Karpas-422 (cell line): ENCODE results near the gene DHDH. TPM values are rescaled to one million over a fixed set of nuclear protein-coding genes. Genes with fewer than 3 reads are reported as not detected.
"Not testable (repeated sequence)": the region's sequence is repeated elsewhere in the genome, so short reads cannot be mapped to it uniquely, and the experiment has no call there.

Experiments used
- DNase-seq: peaks from one replicate; pipeline ENCODE4 v3.0.0-alpha.2; 2015
- H2AFZ ChIP-seq: fragments of 200-600 bp; sonication (generic); 2 replicates; pipeline ENCODE4 v1.6.1; 2014; ENCODE audit warnings: antibody characterized with exemption, low read length, mixed read lengths
- H3K27ac ChIP-seq: fragments of 200-600 bp; sonication (generic); 2 replicates; pipeline ENCODE4 v1.5.1; 2014; ENCODE audit warnings: mild to moderate bottlenecking, low read length, moderate library complexity
- H3K27me3 ChIP-seq: fragments of 200-600 bp; sonication (generic); 2 replicates; pipeline ENCODE4 v1.6.1; 2014; ENCODE audit warnings: low read length, mixed read lengths
- H3K36me3 ChIP-seq: fragments of 200-600 bp; sonication (generic); 2 replicates; pipeline ENCODE4 v1.6.1; 2014; ENCODE audit warnings: low read length, mixed read lengths; ENCODE audit not compliant: insufficient read depth
- H3K4me1 ChIP-seq: fragments of 200-600 bp; sonication (generic); 2 replicates; pipeline ENCODE4 v1.6.1; 2014; ENCODE audit warnings: mild to moderate bottlenecking, low read length, mixed read lengths
- H3K4me2 ChIP-seq: fragments of 200-600 bp; sonication (generic); 2 replicates; pipeline ENCODE4 v1.6.1; 2014; ENCODE audit warnings: low read length, low read depth, mild to moderate bottlenecking; ENCODE audit not compliant: poor library complexity, severe bottlenecking
- H3K4me3 ChIP-seq: fragments of 200-600 bp; sonication (generic); 2 replicates; pipeline ENCODE4 v1.5.1; 2014; ENCODE audit warnings: mild to moderate bottlenecking, antibody characterized with exemption, low read length, mixed read lengths
- H3K79me2 ChIP-seq: fragments of 200-600 bp; sonication (generic); 2 replicates; pipeline ENCODE4 v1.6.1; 2014; ENCODE audit warnings: mild to moderate bottlenecking, low read length, mixed read lengths
- H3K9ac ChIP-seq: fragments of 200-600 bp; sonication (generic); 2 replicates; pipeline ENCODE4 v1.6.0; 2014; ENCODE audit warnings: low read length
- H3K9me2 ChIP-seq: fragments of 200-600 bp; sonication (generic), shearing (Covaris generic); replicated peaks from 2 replicates; pipeline ENCODE4 v1.6.0; 2014; ENCODE audit warnings: mild to moderate bottlenecking, low read length, moderate library complexity; ENCODE audit not compliant: insufficient read depth
- H3K9me3 ChIP-seq: fragments of 300-700, 200-600 bp; sonication (generic); 2 replicates; pipeline ENCODE4 v1.6.1; 2014; ENCODE audit warnings: low read length, mixed read lengths
- H4K20me1 ChIP-seq: fragments of 200-600 bp; sonication (generic); 2 replicates; pipeline ENCODE4 v1.6.1; 2014; ENCODE audit warnings: mild to moderate bottlenecking, antibody characterized with exemption, low read length, low read depth; ENCODE audit not compliant: insufficient read depth
- total RNA-seq: library from RNA; depleted of rRNA; stranded (reverse); fragments of >200 nt; shearing (Covaris generic); gene quantifications from 2 replicates; pipeline ENCODE4 v1.2.3, GENCODE V29; 2014; ENCODE audit warnings: low replicate concordance

DHDH gene
- total RNA-seq, 1 experiment from 2014 or later, result 3.3 TPM

- no peaks in the 10 kb centered on the region for H3K79me2 ChIP-seq
- H3K4me2 ChIP-seq, result no peak overlapping the region
- H3K27ac ChIP-seq, result no peak overlapping the region
- no peaks in the 10 kb centered on the region for H3K9me2 ChIP-seq
- H3K36me3 ChIP-seq, result no peaks in the 10 kb centered on the region
- no peaks in the 10 kb centered on the region for H3K9me3 ChIP-seq
- no peak for DNase-seq
- no peaks in the 10 kb centered on the region for H3K27me3 ChIP-seq
- H4K20me1 ChIP-seq, result no peaks in the 10 kb centered on the region
- H3K4me1 ChIP-seq, result peaks cover 9% of the 10 kb centered on the region
- no peak overlapping the region for H3K9ac ChIP-seq
- no peak overlapping the region for H3K4me3 ChIP-seq
- no peak overlapping the region for H2AFZ ChIP-seq
Observed at GRCh38 chr19:48920949-48921348, 12.6 kb upstream of the DHDH start.

- H3K9me2 ChIP-seq, result no peaks in the 10 kb centered on the region
- no peaks in the 10 kb centered on the region for H3K36me3 ChIP-seq
- H3K4me3 ChIP-seq, result no peak overlapping the region
- no peak overlapping the region for H3K9ac ChIP-seq
- no peaks in the 10 kb centered on the region for H3K27me3 ChIP-seq
- DNase-seq, result no peak
- no peak overlapping the region for H3K4me2 ChIP-seq
- H3K27ac ChIP-seq, result no peak overlapping the region
- H4K20me1 ChIP-seq, result no peaks in the 10 kb centered on the region
- H3K79me2 ChIP-seq, result no peaks in the 10 kb centered on the region
- H3K4me1 ChIP-seq, result peaks cover 9% of the 10 kb centered on the region
- no peak overlapping the region for H2AFZ ChIP-seq
- H3K9me3 ChIP-seq, result no peaks in the 10 kb centered on the region
Observed at GRCh38 chr19:48921721-48922500, 11.6 kb upstream of the DHDH start.

- no peaks in the 10 kb centered on the region for H3K27me3 ChIP-seq
- H3K79me2 ChIP-seq, result no peaks in the 10 kb centered on the region
- H3K9me3 ChIP-seq, result no peaks in the 10 kb centered on the region
- no peak overlapping the region for H3K4me3 ChIP-seq
- no peaks in the 10 kb centered on the region for H4K20me1 ChIP-seq
- H3K36me3 ChIP-seq, result no peaks in the 10 kb centered on the region
- no peaks in the 10 kb centered on the region for H3K9me2 ChIP-seq
- H3K4me2 ChIP-seq, result no peak overlapping the region
- no peak overlapping the region for H3K27ac ChIP-seq
- peaks cover 7% of the 10 kb centered on the region for H3K4me1 ChIP-seq
- H2AFZ ChIP-seq, result no peak overlapping the region
- no peak overlapping the region for H3K9ac ChIP-seq
- DNase-seq, result no peak
Observed at GRCh38 chr19:48922548-48923490, 10.7 kb upstream of the DHDH start.

- no peak for DNase-seq
- no peak overlapping the region for H3K4me2 ChIP-seq
- no peaks in the 10 kb centered on the region for H3K27me3 ChIP-seq
- H3K9me2 ChIP-seq, result no peaks in the 10 kb centered on the region
- no peaks in the 10 kb centered on the region for H4K20me1 ChIP-seq
- no peaks in the 10 kb centered on the region for H3K4me1 ChIP-seq
- H2AFZ ChIP-seq, result no peak overlapping the region
- H3K27ac ChIP-seq, result no peak overlapping the region
- H3K9me3 ChIP-seq, result no peaks in the 10 kb centered on the region
- H3K4me3 ChIP-seq, result no peak overlapping the region
- H3K9ac ChIP-seq, result no peak overlapping the region
- H3K36me3 ChIP-seq, result no peaks in the 10 kb centered on the region
- H3K79me2 ChIP-seq, result no peaks in the 10 kb centered on the region
Observed at GRCh38 chr19:48925240-48925843, 8.2 kb upstream of the DHDH start.

- H3K27me3 ChIP-seq, DNase-seq, H3K4me2 ChIP-seq, H3K4me3 ChIP-seq, H3K79me2 ChIP-seq, H3K27ac ChIP-seq, H3K9me2 ChIP-seq, H3K4me1 ChIP-seq, H2AFZ ChIP-seq, H3K36me3 ChIP-seq, H3K9me3 ChIP-seq, H3K9ac ChIP-seq, H4K20me1 ChIP-seq: not testable (repeated sequence)
Observed at GRCh38 chr19:48925890-48926289, 7.6 kb upstream of the DHDH start.

GRCh38 chr19:48926909-48927308, 6.6 kb upstream of the DHDH start:
- Histone ChIP-seq H3K36me3 (no peaks in the 10 kb centered on the region), H4K20me1 (no peaks in the 10 kb centered on the region), H3K27ac (no peak overlapping the region), H3K79me2 (no peaks in the 10 kb centered on the region), H2AFZ (no peak overlapping the region), H3K9me3 (no peaks in the 10 kb centered on the region), H3K4me1 (no peaks in the 10 kb centered on the region), H3K4me3 (no peak overlapping the region), H3K9me2 (no peaks in the 10 kb centered on the region), H3K9ac (no peak overlapping the region), H3K27me3 (no peaks in the 10 kb centered on the region), H3K4me2 (no peak overlapping the region)
- no peak for DNase-seq

- not testable (repeated sequence) for H3K9ac ChIP-seq, H3K27ac ChIP-seq
Observed at GRCh38 chr19:48927692-48928091, 5.8 kb upstream of the DHDH start.

More at GRCh38 chr19:48927692-48928091, 5.8 kb upstream of the DHDH start:
- not testable (repeated sequence) for H3K9me2 ChIP-seq, H2AFZ ChIP-seq, H3K9me3 ChIP-seq, H3K4me2 ChIP-seq, H3K36me3 ChIP-seq, DNase-seq, H3K4me1 ChIP-seq, H3K79me2 ChIP-seq, H3K4me3 ChIP-seq, H3K27me3 ChIP-seq, H4K20me1 ChIP-seq
